ENCODE data around the gene PRDX3.
A peak's percentile ranks its signal among the peaks of the same experiment; 100 is the strongest.

PRDX3 gene

DNA sequence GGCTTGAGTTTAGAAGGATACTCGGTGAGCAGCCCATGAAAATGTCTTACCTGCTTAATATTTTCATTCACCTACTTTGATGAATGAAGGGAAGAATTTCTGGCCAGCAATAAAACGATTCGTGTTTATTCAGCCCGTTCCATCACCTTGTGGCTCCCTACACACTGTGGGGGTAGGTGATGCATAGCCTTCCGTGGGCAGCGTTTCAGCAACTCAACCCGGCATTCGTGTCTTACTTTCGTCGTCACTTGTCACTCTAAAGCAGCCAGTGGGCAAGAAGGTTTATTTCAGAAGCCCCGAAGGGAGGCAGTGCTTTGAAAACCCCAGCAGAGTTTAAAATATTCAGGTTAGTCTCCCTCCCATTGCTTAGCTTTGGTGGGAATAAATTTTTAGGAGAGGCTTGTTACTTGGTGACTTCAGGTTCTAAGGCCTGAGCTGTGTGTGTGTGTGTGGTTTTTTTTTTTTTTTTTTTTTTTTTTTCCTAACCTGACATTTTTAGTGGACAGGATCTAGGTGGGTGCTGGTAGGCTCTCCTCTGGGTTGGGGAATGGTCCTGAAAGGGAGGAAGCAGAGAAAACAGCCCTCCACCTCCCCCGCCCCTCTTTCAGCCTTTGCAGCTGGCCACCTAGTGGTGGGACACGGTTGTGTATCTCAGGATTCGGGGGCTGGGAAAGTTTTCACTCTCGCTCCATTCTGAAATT, 30.6 kb upstream of the PRDX3 start:
- H3K79me1 ChIP-seq (ENCODE audit: low read depth, low read length) = no peaks in the 10 kb centered on the region
- no peak overlapping the region for H2BK15ac ChIP-seq (ENCODE audit: low read length)
- H2AK5ac ChIP-seq (ENCODE audit: low read depth, low read length) = no peak overlapping the region
- H2BK120ac ChIP-seq (ENCODE audit: low read depth, low read length) = no peak overlapping the region
- H3K14ac ChIP-seq (ENCODE audit: low read length) = no peak overlapping the region
- no peak overlapping the region for H2BK5ac ChIP-seq (ENCODE audit: low read length)
- H3K27ac ChIP-seq (replicated peaks; ENCODE audit: low read length) = no peak overlapping the region
- H3K4me2 ChIP-seq (ENCODE audit: insufficient read depth, low read length, poor library complexity, severe bottlenecking) = peak overlapping the region; percentile 26
- H3K18ac ChIP-seq (ENCODE audit: low read length) = no peak overlapping the region
- H2AFZ ChIP-seq (ENCODE audit: low read length) = peak overlapping the region; percentile 79
- no peak overlapping the region for H4K91ac ChIP-seq (ENCODE audit: low read depth, low read length, poor library complexity)
- peak overlapping the region; percentile 16 to 59 for H3K4me3 ChIP-seq (ENCODE audit: low read length in 2 of 2)
- no peaks in the 10 kb centered on the region for H3K36me3 ChIP-seq (replicated peaks in 1 of 2; ENCODE audit: control insufficient read depth in 2 of 2, insufficient read depth in 2 of 2, low read length in 2 of 2)
- H3K27me3 ChIP-seq (ENCODE audit: control insufficient read depth in 3 of 3, insufficient read depth in 3 of 3, low read depth in 1 of 3, low read length in 3 of 3) = no peaks in the 10 kb centered on the region
- no peak overlapping the region for H2BK12ac ChIP-seq (ENCODE audit: low read length)
- no peak overlapping the region for H3K9ac ChIP-seq (ENCODE audit: low read depth, low read length, poor library complexity)
- no peak overlapping the region for H4K8ac ChIP-seq (ENCODE audit: low read depth, low read length)
- DNase-seq (ENCODE audit: low spot score) = peak; percentile 67
- H3K4me1 ChIP-seq (ENCODE audit: control insufficient read depth in 2 of 2, insufficient read depth in 1 of 2, low read depth in 1 of 2, low read length in 2 of 2) = peaks cover 14 to 36% of the 10 kb centered on the region in 2 donors
- no peak overlapping the region for H3K23ac ChIP-seq (ENCODE audit: low read depth, low read length, poor library complexity)
- no CpG with 5 or more reads among the region's 15 CpGs for WGBS, 2 donors (ENCODE audit: extremely low coverage in 2 of 2, insufficient read length in 2 of 2, insufficient replicate concordance in 1 of 2)
- no peaks in the 10 kb centered on the region for H3K9me3 ChIP-seq (replicated peaks in 1 of 2; ENCODE audit: control insufficient read depth in 2 of 2, insufficient read depth in 1 of 2, low read depth in 1 of 2, low read length in 2 of 2)
- H3K4ac ChIP-seq (ENCODE audit: low read length) = no peak overlapping the region

DNA sequence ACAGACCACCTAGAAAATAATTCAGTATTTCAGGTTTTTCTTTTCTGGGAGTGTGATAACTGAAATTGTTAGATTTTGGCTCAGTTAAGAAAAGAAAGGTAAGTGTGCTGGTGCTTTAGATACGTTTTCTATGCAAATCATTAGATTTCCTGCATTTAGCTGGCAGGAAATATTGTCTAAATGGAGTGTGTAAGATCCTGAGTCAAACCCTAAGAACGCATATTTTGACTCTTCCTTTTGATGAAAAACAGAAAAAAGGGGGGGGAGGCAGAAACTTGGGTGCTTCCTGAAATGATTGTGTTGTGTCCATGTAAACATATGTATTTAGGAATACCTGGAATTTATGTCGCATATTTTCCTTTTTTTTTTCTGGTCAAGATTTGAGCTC, 29.9 kb upstream of the PRDX3 start:
- H2AK5ac ChIP-seq (ENCODE audit: low read depth, low read length) = no peak overlapping the region
- no peak overlapping the region for H3K4ac ChIP-seq (ENCODE audit: low read length)
- H2BK120ac ChIP-seq (ENCODE audit: low read depth, low read length) = no peak overlapping the region
- H2AFZ ChIP-seq (ENCODE audit: low read length) = peak overlapping the region; percentile 85
- H3K27me3 ChIP-seq (ENCODE audit: control insufficient read depth in 3 of 3, insufficient read depth in 3 of 3, low read depth in 1 of 3, low read length in 3 of 3) = no peaks in the 10 kb centered on the region
- no peak overlapping the region for H3K27ac ChIP-seq (replicated peaks; ENCODE audit: low read length)
- peaks cover 15 to 33% of the 10 kb centered on the region in 2 donors for H3K4me1 ChIP-seq (ENCODE audit: control insufficient read depth in 2 of 2, insufficient read depth in 1 of 2, low read depth in 1 of 2, low read length in 2 of 2)
- H3K18ac ChIP-seq (ENCODE audit: low read length) = no peak overlapping the region
- no peak overlapping the region for H2BK12ac ChIP-seq (ENCODE audit: low read length)
- no peak overlapping the region for H4K91ac ChIP-seq (ENCODE audit: low read depth, low read length, poor library complexity)
- H3K79me1 ChIP-seq (ENCODE audit: low read depth, low read length) = no peaks in the 10 kb centered on the region
- no peak for DNase-seq (ENCODE audit: low spot score)
- H3K4me2 ChIP-seq (ENCODE audit: insufficient read depth, low read length, poor library complexity, severe bottlenecking) = peak overlapping the region; percentile 97
- H3K9ac ChIP-seq (ENCODE audit: low read depth, low read length, poor library complexity) = no peak overlapping the region
- H3K14ac ChIP-seq (ENCODE audit: low read length) = no peak overlapping the region
- WGBS, 2 donors (ENCODE audit: extremely low coverage in 2 of 2, insufficient read length in 2 of 2, insufficient replicate concordance in 1 of 2) = no CpG with 5 or more reads among the region's 3 CpGs
- no peak overlapping the region for H2BK15ac ChIP-seq (ENCODE audit: low read length)
- H3K36me3 ChIP-seq (replicated peaks in 1 of 2; ENCODE audit: control insufficient read depth in 2 of 2, insufficient read depth in 2 of 2, low read length in 2 of 2) = no peaks in the 10 kb centered on the region
- H3K23ac ChIP-seq (ENCODE audit: low read depth, low read length, poor library complexity) = no peak overlapping the region
- H3K9me3 ChIP-seq (replicated peaks in 1 of 2; ENCODE audit: control insufficient read depth in 2 of 2, insufficient read depth in 1 of 2, low read depth in 1 of 2, low read length in 2 of 2) = no peaks in the 10 kb centered on the region
- H3K4me3 ChIP-seq (ENCODE audit: low read length in 2 of 2) = peak overlapping the region in 1 of 2 donors; percentile 59
- H2BK5ac ChIP-seq (ENCODE audit: low read length) = no peak overlapping the region
- H4K8ac ChIP-seq (ENCODE audit: low read depth, low read length) = no peak overlapping the region

DNA sequence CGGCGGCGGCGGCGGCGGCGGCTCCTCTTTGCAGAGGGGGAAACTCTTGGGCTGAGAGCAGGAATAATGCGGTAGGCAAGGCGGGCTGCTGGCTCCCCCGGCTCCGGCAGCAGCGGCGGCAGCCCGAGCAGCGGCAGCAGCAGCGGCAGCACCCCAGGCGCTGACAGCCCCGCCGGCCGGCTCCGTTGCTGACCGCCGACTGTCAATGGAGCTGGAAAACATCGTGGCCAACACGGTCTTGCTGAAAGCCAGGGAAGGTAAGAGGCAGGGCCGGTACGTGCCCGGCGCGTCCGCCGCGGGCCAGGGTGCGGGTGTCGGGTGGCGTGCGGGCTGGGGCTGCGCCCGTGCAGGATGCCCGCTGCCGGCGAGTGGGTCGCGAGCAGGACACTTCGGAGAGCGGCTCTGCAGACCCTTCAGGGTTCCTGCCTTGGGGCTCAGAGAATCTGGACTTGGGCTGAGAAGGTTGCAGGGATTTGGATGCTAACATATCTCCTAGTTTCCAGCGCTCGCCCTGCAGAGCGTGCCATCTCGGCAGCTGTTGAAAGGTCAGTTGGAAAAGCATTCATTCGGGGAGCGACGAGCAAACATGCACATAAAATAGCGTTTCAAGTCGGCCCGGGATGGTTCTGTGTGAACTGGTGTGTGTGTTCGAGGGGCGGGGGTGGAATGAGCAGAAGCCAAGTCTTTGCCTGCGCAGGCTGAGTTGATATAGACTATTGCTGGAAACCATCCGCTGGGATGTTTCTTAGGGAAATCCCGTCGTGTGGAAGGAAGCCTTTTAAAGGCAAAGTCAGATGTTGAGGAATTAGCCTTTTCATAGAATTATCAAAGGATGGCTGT, 29.3 kb upstream of the PRDX3 start:
- Histone ChIP-seq H3K4me3 (ENCODE audit: low read length in 2 of 2) (peak overlapping the region; percentile 59 to 93), H2BK15ac (ENCODE audit: low read length) (peak overlapping the region; percentile 86), H4K91ac (ENCODE audit: low read depth, low read length, poor library complexity) (no peak overlapping the region), H3K79me1 (ENCODE audit: low read depth, low read length) (no peaks in the 10 kb centered on the region), H3K27ac (replicated peaks; ENCODE audit: low read length) (peak overlapping the region; percentile 47), H3K23ac (ENCODE audit: low read depth, low read length, poor library complexity) (peak overlapping the region; percentile 8), H3K27me3 (ENCODE audit: control insufficient read depth in 3 of 3, insufficient read depth in 3 of 3, low read depth in 1 of 3, low read length in 3 of 3) (no peaks in the 10 kb centered on the region), H3K18ac (ENCODE audit: low read length) (peak overlapping the region; percentile 92), H3K14ac (ENCODE audit: low read length) (peak overlapping the region; percentile 43), H3K36me3 (replicated peaks in 1 of 2; ENCODE audit: control insufficient read depth in 2 of 2, insufficient read depth in 2 of 2, low read length in 2 of 2) (no peaks in the 10 kb centered on the region), H3K9ac (ENCODE audit: low read depth, low read length, poor library complexity) (peak overlapping the region; percentile 97), H3K9me3 (replicated peaks in 1 of 2; ENCODE audit: control insufficient read depth in 2 of 2, insufficient read depth in 1 of 2, low read depth in 1 of 2, low read length in 2 of 2) (no peaks in the 10 kb centered on the region), H3K4ac (ENCODE audit: low read length) (no peak overlapping the region), H2BK120ac (ENCODE audit: low read depth, low read length) (no peak overlapping the region), H4K8ac (ENCODE audit: low read depth, low read length) (no peak overlapping the region), H2BK5ac (ENCODE audit: low read length) (no peak overlapping the region), H2AK5ac (ENCODE audit: low read depth, low read length) (no peak overlapping the region), H3K4me2 (ENCODE audit: insufficient read depth, low read length, poor library complexity, severe bottlenecking) (peak overlapping the region; percentile 97), H2AFZ (ENCODE audit: low read length) (peak overlapping the region; percentile 85), H3K4me1 (ENCODE audit: control insufficient read depth in 2 of 2, insufficient read depth in 1 of 2, low read depth in 1 of 2, low read length in 2 of 2) (peaks cover 18 to 37% of the 10 kb centered on the region in 2 donors), H2BK12ac (ENCODE audit: low read length) (no peak overlapping the region)
- WGBS, 2 donors (ENCODE audit: extremely low coverage in 2 of 2, insufficient read length in 2 of 2, insufficient replicate concordance in 1 of 2) = no CpG with 5 or more reads among the region's 62 CpGs
- DNase-seq (ENCODE audit: low spot score) = peak; percentile 58

DNA sequence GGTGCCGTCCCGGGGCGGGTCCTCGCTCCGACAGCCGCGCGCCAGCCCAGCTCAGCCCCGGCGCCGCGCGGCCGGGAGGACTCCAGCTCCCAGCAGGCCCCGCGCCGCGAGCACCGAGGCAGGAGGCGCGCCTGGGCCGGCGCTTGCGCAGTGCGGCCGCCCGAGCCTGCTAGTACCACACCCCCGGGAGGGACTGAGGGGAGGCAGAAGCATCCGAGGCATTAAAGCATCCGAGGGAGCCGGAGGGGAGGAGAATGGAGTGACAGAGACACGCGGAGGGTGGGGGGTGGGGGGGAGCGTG, 28.7 kb upstream of the PRDX3 start, which contains the start of gene GRK5:
GRK5 (plus strand) TSS at position 206 of the 301 bp plus-strand sequence. CDS start 347 bp downstream, outside the sequence.
- peak; percentile 96 for DNase-seq (ENCODE audit: low spot score)

More for the DNA sequence above, 28.7 kb upstream of the PRDX3 start, which contains the start of gene GRK5:
- Histone ChIP-seq H3K9me3 (replicated peaks in 1 of 2; ENCODE audit: control insufficient read depth in 2 of 2, insufficient read depth in 1 of 2, low read depth in 1 of 2, low read length in 2 of 2) (no peaks in the 10 kb centered on the region), H4K8ac (ENCODE audit: low read depth, low read length) (no peak within 1 kb of the TSS), H2BK15ac (ENCODE audit: low read length) (peak within 1 kb of the TSS; percentile 86), H3K18ac (ENCODE audit: low read length) (peak within 1 kb of the TSS; percentile 99), H2BK5ac (ENCODE audit: low read length) (peak within 1 kb of the TSS; percentile 91), H3K4me3 (ENCODE audit: low read length in 2 of 2) (peak within 1 kb of the TSS; percentile 59 to 93), H3K79me1 (ENCODE audit: low read depth, low read length) (no peaks in the 10 kb centered on the region), H3K36me3 (replicated peaks in 1 of 2; ENCODE audit: control insufficient read depth in 2 of 2, insufficient read depth in 2 of 2, low read length in 2 of 2) (no peaks in the 10 kb centered on the region), H3K4me1 (ENCODE audit: control insufficient read depth in 2 of 2, insufficient read depth in 1 of 2, low read depth in 1 of 2, low read length in 2 of 2) (peaks cover 23 to 40% of the 10 kb centered on the region in 2 donors), H4K91ac (ENCODE audit: low read depth, low read length, poor library complexity) (no peak within 1 kb of the TSS), H3K23ac (ENCODE audit: low read depth, low read length, poor library complexity) (peak within 1 kb of the TSS; percentile 8), H3K27ac (replicated peaks; ENCODE audit: low read length) (peak within 1 kb of the TSS; percentile 79), H3K14ac (ENCODE audit: low read length) (peak within 1 kb of the TSS; percentile 50), H2AK5ac (ENCODE audit: low read depth, low read length) (peak within 1 kb of the TSS; percentile 64), H2AFZ (ENCODE audit: low read length) (peak within 1 kb of the TSS; percentile 91), H2BK12ac (ENCODE audit: low read length) (no peak within 1 kb of the TSS), H3K4me2 (ENCODE audit: insufficient read depth, low read length, poor library complexity, severe bottlenecking) (peak within 1 kb of the TSS; percentile 97), H3K27me3 (ENCODE audit: control insufficient read depth in 3 of 3, insufficient read depth in 3 of 3, low read depth in 1 of 3, low read length in 3 of 3) (no peaks in the 10 kb centered on the region), H2BK120ac (ENCODE audit: low read depth, low read length) (no peak within 1 kb of the TSS), H3K9ac (ENCODE audit: low read depth, low read length, poor library complexity) (peak within 1 kb of the TSS; percentile 97), H3K4ac (ENCODE audit: low read length) (no peak within 1 kb of the TSS)
- WGBS, 2 donors (ENCODE audit: extremely low coverage in 2 of 2, insufficient read length in 2 of 2, insufficient replicate concordance in 1 of 2) = no CpG with 5 or more reads among the region's 34 CpGs

All from neuronal stem cell (in vitro differentiated cells).